Measurements from ENCODE around the gene P2RX7. TPM values are rescaled to one million over a fixed set of nuclear protein-coding genes. Genes with fewer than 3 reads are reported as not detected.

P2RX7 gene
- total RNA-seq = 2.1 TPM

DNA sequence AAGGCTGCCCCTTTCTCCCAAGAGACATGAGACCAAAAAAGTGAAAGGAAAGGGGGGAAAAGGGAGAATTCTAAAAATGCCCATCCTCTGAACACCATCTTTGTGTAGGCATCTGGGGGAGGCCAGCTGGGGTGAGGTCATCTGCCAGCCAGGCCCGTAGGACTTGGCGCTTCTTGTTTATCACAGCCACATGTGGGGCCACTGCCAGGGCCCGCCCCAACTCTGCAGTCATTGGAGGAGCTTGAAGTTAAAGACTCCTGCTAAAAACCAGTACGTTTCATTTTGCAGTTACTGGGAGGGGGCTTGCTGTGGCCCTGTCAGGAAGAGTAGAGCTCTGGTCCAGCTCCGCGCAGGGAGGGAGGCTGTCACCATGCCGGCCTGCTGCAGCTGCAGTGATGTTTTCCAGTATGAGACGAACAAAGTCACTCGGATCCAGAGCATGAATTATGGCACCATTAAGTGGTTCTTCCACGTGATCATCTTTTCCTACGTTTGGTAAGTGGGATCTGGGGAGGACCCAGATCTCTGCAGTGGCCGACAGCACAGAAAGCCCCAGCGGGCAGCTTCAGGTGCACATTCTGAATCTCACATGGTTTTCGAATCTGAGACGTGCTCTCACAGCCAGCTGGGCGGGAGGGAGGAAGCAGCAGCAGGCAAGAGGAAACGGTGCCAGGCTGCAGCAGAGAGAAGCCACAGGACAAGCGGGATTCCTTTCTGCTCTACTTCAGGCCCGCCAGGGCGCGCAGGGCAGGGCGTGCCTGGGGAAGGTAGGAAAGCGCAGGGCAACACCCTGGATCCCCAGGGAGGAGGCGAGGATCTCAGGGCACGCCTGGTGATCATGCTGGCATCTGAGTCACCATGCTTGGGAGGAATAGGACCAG lies at the start of gene P2RX7:
TSS of gene P2RX7 (plus strand) at position 276 of the 881 bp plus-strand sequence. CDS start at position 371, 95 bp downstream.
- Histone ChIP-seq H3K4me3 (ENCODE audit: low read length in 3 of 3) (peak within 1 kb of the TSS; percentile 81 to 87 (median 87)), H3K4me1 (ENCODE audit: control insufficient read depth in 3 of 3, insufficient read depth in 3 of 3, low read length in 3 of 3) (peaks cover 14 to 28% (median 18%) of the 10 kb centered on the region in 3 donors), H3K9ac (ENCODE audit: low read depth in 1 of 3, low read length in 3 of 3) (peak within 1 kb of the TSS; percentile 46 to 76 (median 73)), H3K27me3 (ENCODE audit: control insufficient read depth in 3 of 3, insufficient read depth in 3 of 3, low read length in 3 of 3) (no peaks in the 10 kb centered on the region), H3K9me3 (ENCODE audit: control insufficient read depth in 3 of 3, low read length in 3 of 3) (no peaks in the 10 kb centered on the region), H3K27ac (ENCODE audit: low read depth, low read length) (peak within 1 kb of the TSS; percentile 70), H3K36me3 (ENCODE audit: control insufficient read depth in 3 of 3, insufficient read depth in 3 of 3, low read length in 3 of 3) (no peaks in the 10 kb centered on the region)

DNA sequence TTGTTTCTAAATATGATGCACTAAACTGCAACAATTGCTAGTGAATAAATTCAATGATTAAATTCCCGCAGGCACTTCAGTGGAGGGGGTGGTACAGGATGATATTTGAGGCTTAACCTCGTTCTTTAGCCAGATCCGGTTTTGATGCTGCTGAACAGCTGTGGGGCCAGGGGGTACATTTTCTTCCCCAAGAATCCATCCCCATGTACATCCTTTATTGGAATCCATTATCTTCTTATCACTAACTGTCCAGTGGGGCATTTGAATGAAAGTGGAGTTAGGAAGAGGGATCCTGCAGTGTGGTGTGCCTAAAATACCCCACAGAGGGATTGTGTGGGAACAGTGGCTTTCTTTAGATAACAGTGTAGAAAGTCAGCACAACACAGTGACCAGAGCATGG lies 48.4 kb upstream of the P2RX7 start:
- Histone ChIP-seq H3K27ac (ENCODE audit: low read depth, low read length) (no peak overlapping the region), H3K9ac (ENCODE audit: low read depth in 1 of 3, low read length in 3 of 3) (no peak overlapping the region), H3K4me3 (ENCODE audit: low read length in 3 of 3) (no peak overlapping the region), H3K4me1 (ENCODE audit: control insufficient read depth in 3 of 3, insufficient read depth in 3 of 3, low read length in 3 of 3) (peaks cover 0 to under 1% (median 0%) of the 10 kb centered on the region in 3 donors), H3K36me3 (ENCODE audit: control insufficient read depth in 3 of 3, insufficient read depth in 3 of 3, low read length in 3 of 3) (no peaks in the 10 kb centered on the region), H3K9me3 (ENCODE audit: control insufficient read depth in 3 of 3, low read length in 3 of 3) (no peaks in the 10 kb centered on the region), H3K27me3 (ENCODE audit: control insufficient read depth in 3 of 3, insufficient read depth in 3 of 3, low read length in 3 of 3) (no peaks in the 10 kb centered on the region)

DNA sequence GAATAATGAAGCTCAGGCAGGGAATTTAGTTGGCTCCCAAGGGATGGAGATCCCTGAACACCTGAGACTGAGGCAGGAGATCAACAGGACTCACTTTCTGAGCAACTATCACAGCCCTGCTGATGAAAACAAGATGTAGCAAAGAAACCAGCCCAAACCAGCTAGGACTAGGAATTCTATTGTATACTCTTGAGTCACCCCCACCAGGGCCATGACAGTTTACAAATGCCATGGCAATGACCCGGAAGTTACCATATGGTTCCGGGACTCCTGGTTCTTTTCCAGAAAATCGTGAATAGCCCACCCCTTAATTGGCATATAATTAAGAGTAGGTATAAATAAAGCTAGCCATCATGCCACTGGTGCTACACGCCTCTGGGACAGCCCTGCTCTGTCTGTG lies 47.6 kb upstream of the P2RX7 start:
- Histone ChIP-seq H3K27ac (ENCODE audit: low read depth, low read length) (no peak overlapping the region), H3K27me3 (ENCODE audit: control insufficient read depth in 3 of 3, insufficient read depth in 3 of 3, low read length in 3 of 3) (no peaks in the 10 kb centered on the region), H3K4me3 (ENCODE audit: low read length in 3 of 3) (no peak overlapping the region), H3K36me3 (ENCODE audit: control insufficient read depth in 3 of 3, insufficient read depth in 3 of 3, low read length in 3 of 3) (no peaks in the 10 kb centered on the region), H3K9me3 (ENCODE audit: control insufficient read depth in 3 of 3, low read length in 3 of 3) (no peaks in the 10 kb centered on the region), H3K4me1 (ENCODE audit: control insufficient read depth in 3 of 3, insufficient read depth in 3 of 3, low read length in 3 of 3) (peaks cover 0 to 5% (median 0%) of the 10 kb centered on the region in 3 donors), H3K9ac (ENCODE audit: low read depth in 1 of 3, low read length in 3 of 3) (no peak overlapping the region)

DNA sequence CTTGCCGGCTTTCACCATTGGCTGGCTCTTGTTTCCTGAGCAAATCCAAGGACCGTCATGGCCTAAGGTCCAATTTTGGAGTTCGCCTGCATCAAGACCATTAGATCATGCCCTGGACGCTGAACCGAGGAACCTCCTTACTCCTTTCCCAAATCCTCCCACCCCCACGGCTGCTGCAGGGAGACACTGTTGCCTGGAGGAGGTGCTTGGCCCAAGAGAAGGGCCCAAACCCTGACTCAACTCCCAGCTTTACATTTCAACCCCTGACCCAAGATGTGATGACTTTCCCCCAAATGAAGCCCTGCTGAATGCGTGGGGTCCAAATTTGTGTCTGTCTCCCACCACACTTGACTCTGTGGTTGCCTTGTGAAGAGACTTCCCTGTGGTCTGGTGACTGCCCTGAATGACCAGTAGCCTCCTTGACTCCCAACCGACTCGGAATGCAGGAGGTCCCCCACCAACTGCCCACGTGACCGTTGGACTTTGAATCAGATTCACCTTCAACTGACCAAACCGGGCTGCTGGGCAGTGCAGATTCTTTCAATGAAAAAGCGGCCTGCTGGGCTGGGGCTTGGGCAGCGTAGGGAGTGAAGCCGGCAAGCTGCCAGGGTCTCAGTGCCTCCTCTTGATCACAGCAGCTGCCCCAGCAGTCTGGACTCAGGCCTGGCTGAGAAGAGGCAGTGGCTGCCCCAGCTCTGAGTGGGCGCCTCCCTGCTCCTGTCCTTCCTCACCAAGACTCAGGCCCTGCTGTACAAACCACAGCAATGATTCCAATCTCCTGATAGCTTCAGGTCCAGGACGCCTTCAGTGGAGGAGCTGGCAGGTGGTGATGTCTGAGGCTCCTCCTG lies 46.9 kb upstream of the P2RX7 start:
- H3K9me3 ChIP-seq (ENCODE audit: control insufficient read depth in 3 of 3, low read length in 3 of 3) = no peaks in the 10 kb centered on the region
- no peaks in the 10 kb centered on the region for H3K36me3 ChIP-seq (ENCODE audit: control insufficient read depth in 3 of 3, insufficient read depth in 3 of 3, low read length in 3 of 3)
- H3K27me3 ChIP-seq (ENCODE audit: control insufficient read depth in 3 of 3, insufficient read depth in 3 of 3, low read length in 3 of 3) = no peaks in the 10 kb centered on the region

DNA sequence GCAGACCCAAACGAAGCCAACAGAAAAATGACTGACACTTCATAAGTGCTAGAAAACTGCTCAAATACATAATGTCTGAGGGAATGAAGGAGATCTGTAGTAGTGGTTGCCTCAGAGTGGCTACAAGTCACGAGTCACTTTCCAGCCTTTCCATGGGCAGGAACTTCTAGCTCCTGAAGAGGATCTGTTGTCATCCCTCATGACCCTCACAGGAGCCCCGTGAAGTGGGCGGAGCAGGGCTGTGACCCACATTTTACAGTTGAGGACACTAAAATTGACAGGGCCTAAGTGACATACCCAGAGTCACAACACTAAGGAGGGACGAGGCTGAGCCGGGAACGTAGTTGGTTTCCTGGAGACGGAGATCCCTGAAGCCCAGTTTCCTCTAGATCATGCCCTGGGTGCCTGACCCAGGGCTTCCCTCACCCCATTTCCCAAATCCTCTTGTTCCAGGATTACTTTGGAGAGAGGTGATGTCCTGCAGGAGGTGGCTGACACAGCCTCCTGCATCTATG lies 45.8 kb upstream of the P2RX7 start:
- Histone ChIP-seq H3K36me3 (ENCODE audit: control insufficient read depth in 3 of 3, insufficient read depth in 3 of 3, low read length in 3 of 3) (no peaks in the 10 kb centered on the region), H3K9me3 (ENCODE audit: control insufficient read depth in 3 of 3, low read length in 3 of 3) (no peaks in the 10 kb centered on the region), H3K4me1 (ENCODE audit: control insufficient read depth in 3 of 3, insufficient read depth in 3 of 3, low read length in 3 of 3) (peaks cover 0 to 5% (median 0%) of the 10 kb centered on the region in 3 donors), H3K4me3 (ENCODE audit: low read length in 3 of 3) (no peak overlapping the region), H3K27me3 (ENCODE audit: control insufficient read depth in 3 of 3, insufficient read depth in 3 of 3, low read length in 3 of 3) (no peaks in the 10 kb centered on the region), H3K27ac (ENCODE audit: low read depth, low read length) (no peak overlapping the region), H3K9ac (ENCODE audit: low read depth in 1 of 3, low read length in 3 of 3) (no peak overlapping the region)

More for the DNA sequence above, 46.9 kb upstream of the P2RX7 start:
- Histone ChIP-seq H3K4me3 (ENCODE audit: low read length in 3 of 3) (no peak overlapping the region), H3K27ac (ENCODE audit: low read depth, low read length) (no peak overlapping the region), H3K4me1 (ENCODE audit: control insufficient read depth in 3 of 3, insufficient read depth in 3 of 3, low read length in 3 of 3) (peaks cover 0 to 5% (median 0%) of the 10 kb centered on the region in 3 donors), H3K9ac (ENCODE audit: low read depth in 1 of 3, low read length in 3 of 3) (no peak overlapping the region)

DNA sequence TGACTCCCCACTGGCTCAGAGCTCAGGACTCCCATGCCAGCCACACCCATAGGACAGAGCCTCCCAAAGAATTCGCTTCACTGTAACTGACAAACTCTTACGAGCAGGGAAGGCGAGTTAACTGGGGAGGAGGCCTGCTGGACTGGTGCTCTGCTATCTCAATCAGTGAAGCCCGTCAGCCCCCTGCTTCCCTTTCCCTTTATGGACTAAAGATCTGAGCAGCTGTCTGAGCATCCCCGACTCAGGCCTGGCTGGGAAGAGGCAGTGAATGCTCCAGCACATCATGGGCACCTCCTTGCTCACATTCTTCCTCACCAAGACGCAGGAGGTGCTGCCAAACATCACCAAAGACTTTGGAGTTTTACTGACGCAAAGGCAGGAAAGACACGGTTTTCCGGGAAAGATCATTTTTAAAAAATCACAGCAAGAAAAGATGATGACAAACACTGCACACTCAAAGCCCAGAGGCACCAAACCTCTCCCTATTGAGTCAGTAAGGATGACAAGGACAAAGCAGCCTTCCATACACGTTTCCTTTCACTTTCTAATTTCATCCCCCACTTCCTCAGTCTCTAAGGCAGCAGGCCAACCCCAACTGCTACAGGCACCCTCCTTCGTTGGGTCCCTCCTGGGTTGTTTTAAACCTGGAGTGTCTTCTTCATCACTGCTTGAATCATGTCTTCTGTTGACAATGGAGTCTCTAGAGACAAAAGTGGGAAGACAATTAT lies 45.0 kb upstream of the P2RX7 start:
- Histone ChIP-seq H3K4me3 (ENCODE audit: low read length in 3 of 3) (no peak overlapping the region), H3K4me1 (ENCODE audit: control insufficient read depth in 3 of 3, insufficient read depth in 3 of 3, low read length in 3 of 3) (peaks cover 0 to 5% (median 0%) of the 10 kb centered on the region in 3 donors), H3K9ac (ENCODE audit: low read depth in 1 of 3, low read length in 3 of 3) (no peak overlapping the region), H3K27ac (ENCODE audit: low read depth, low read length) (no peak overlapping the region), H3K27me3 (ENCODE audit: control insufficient read depth in 3 of 3, insufficient read depth in 3 of 3, low read length in 3 of 3) (no peaks in the 10 kb centered on the region), H3K36me3 (ENCODE audit: control insufficient read depth in 3 of 3, insufficient read depth in 3 of 3, low read length in 3 of 3) (no peaks in the 10 kb centered on the region), H3K9me3 (ENCODE audit: control insufficient read depth in 3 of 3, low read length in 3 of 3) (no peaks in the 10 kb centered on the region)

DNA sequence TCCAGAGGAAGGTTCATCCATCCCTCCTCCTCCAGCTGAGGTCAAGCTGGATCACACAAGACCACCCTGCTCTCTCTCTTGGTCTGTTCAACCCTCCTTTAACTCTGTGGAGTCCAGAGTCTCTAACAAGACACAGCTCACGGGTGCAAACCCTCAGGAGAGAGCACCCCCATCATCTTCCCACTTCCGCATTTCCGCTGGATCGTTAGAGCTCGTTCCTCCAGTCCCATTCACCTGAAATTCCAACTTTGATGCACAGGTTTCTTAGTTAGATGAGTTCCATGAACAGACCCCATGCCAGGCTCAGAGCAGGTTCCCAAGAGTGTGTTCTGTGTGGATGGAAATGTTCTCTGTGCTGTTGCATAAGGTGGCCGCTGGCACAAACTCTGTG lies 44.5 kb upstream of the P2RX7 start:
- Histone ChIP-seq H3K9ac (ENCODE audit: low read depth in 1 of 3, low read length in 3 of 3) (no peak overlapping the region), H3K4me1 (ENCODE audit: control insufficient read depth in 3 of 3, insufficient read depth in 3 of 3, low read length in 3 of 3) (peaks cover 0 to 5% (median 0%) of the 10 kb centered on the region in 3 donors), H3K27me3 (ENCODE audit: control insufficient read depth in 3 of 3, insufficient read depth in 3 of 3, low read length in 3 of 3) (no peaks in the 10 kb centered on the region), H3K27ac (ENCODE audit: low read depth, low read length) (no peak overlapping the region), H3K36me3 (ENCODE audit: control insufficient read depth in 3 of 3, insufficient read depth in 3 of 3, low read length in 3 of 3) (no peaks in the 10 kb centered on the region), H3K9me3 (ENCODE audit: control insufficient read depth in 3 of 3, low read length in 3 of 3) (no peaks in the 10 kb centered on the region), H3K4me3 (ENCODE audit: low read length in 3 of 3) (no peak overlapping the region)

DNA sequence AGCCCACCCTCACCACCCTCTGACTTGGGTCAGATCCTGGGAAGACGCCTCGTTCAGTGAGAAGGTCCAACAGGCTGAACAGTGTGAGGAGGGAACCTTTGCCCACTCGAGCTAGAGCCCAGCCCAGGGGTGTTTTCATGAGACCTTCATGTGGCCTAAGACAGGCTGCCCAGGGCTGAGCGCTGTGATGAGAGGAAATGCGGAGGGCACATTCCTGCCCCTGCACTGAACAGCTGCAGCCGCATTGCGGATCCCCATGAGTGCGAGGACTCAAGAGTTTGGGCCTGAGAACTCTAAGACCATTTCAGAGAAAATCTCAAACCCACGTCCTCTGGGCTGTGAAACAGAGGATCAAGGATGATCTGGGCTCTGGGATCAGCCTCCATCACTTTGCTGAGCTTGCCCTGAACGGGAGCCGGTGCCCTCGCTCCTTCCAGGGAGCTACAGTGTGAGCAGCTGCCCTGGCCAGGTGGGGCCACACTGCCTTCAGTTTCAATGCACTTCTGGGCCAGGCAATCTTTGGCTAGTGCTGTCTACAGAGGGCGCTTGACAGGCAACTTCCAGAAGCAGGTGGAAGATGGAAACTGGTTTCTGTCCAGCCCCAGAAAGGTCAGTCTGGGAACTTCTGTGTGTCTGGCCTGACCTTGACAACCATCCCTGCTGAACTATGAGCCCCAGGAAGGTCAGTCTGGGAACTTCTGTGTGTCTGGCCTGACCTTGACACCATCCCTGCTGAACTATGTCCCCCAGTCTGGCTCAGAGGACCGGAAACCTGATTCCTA lies 43.5 kb upstream of the P2RX7 start:
- Histone ChIP-seq H3K36me3 (ENCODE audit: control insufficient read depth in 3 of 3, insufficient read depth in 3 of 3, low read length in 3 of 3) (no peaks in the 10 kb centered on the region), H3K27me3 (ENCODE audit: control insufficient read depth in 3 of 3, insufficient read depth in 3 of 3, low read length in 3 of 3) (no peaks in the 10 kb centered on the region), H3K9me3 (ENCODE audit: control insufficient read depth in 3 of 3, low read length in 3 of 3) (no peaks in the 10 kb centered on the region), H3K4me1 (ENCODE audit: control insufficient read depth in 3 of 3, insufficient read depth in 3 of 3, low read length in 3 of 3) (peaks cover 0 to 5% (median 0%) of the 10 kb centered on the region in 3 donors), H3K4me3 (ENCODE audit: low read length in 3 of 3) (no peak overlapping the region), H3K27ac (ENCODE audit: low read depth, low read length) (no peak overlapping the region), H3K9ac (ENCODE audit: low read depth in 1 of 3, low read length in 3 of 3) (no peak overlapping the region)
